LNCAP (cell line): ENCODE measurements around the gene TMEM185B.

ENCODE experiments used
- TF ChIP-seq, protein P1 (sequence below): fragments of 450-650 bp; IDR thresholded peaks from 2 replicates; pipeline ENCODE4 v1.5.1; 2017; ENCODE audit warnings: mild to moderate bottlenecking

The TMEM185B gene

GRCh38 chr2:120240901-120241429 lies 17.8 kb upstream of the TMEM185B start:
- TF ChIP-seq, protein P1, sequence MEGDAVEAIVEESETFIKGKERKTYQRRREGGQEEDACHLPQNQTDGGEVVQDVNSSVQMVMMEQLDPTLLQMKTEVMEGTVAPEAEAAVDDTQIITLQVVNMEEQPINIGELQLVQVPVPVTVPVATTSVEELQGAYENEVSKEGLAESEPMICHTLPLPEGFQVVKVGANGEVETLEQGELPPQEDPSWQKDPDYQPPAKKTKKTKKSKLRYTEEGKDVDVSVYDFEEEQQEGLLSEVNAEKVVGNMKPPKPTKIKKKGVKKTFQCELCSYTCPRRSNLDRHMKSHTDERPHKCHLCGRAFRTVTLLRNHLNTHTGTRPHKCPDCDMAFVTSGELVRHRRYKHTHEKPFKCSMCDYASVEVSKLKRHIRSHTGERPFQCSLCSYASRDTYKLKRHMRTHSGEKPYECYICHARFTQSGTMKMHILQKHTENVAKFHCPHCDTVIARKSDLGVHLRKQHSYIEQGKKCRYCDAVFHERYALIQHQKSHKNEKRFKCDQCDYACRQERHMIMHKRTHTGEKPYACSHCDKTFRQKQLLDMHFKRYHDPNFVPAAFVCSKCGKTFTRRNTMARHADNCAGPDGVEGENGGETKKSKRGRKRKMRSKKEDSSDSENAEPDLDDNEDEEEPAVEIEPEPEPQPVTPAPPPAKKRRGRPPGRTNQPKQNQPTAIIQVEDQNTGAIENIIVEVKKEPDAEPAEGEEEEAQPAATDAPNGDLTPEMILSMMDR: no peak

DNA sequence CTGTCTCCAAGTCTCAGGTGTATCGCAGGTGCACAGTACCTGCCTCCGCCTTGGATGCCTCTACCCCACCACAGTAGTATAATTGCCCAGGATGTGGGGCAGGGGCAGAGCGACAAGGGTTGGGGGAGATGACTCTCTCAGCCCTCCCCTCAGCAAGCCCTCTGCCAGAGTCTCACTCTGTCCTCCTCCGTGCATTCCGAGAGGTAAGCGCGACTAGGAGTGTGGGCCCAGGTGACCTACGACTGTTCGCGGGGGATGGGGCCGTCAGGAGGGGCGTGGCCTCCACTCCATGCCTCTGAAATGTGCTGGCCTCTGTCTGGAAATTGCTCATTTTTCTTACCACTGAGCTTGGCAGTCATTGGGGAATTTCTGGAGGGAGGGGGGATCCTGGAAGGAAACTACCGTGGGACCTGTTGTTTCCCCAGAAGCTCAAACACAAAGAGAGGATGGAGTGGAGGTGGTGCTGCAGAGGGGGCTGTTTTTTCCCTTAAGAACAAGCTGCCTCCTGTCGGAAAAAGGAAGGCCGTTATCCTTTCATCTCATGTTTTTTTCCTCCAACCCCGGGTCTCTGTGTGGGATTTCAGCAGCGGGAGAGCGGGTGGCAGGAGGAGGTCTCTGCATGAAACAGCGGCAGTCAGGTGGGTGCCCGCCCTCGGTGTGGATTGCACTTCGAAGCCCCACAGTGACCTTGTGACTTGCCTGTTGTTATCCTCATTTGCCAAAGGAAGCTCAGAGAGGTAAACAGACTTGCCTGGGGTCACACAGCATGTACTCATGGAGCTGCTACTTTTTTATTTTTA lies 16.5 kb upstream of the TMEM185B start:
- TF ChIP-seq, protein P1: no peak

- TF ChIP-seq, protein P1: no peak
Measured at GRCh38 chr2:120238728-120239487, 15.7 kb upstream of the TMEM185B start.

DNA sequence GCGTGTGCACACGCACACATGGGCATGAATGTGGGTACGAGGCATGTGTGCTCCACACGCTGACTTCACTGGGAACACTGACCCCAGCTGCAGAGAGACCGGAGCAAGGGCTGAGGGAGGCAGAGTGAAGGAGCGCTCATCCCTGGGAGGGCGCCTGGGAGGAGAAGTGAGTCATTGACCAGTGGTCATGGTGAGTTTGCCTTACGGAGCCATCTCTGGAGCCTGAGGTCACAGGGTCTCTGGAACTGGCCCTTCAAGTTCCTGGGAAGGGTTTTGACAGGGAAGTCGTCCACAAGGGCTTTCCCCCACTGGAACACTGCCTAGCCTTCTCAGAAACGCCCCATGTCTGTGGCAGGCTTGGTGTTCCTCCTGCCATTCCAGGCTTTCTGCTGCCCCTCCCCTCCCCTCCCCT lies 14.3 kb upstream of the TMEM185B start:
- TF ChIP-seq, protein P1: no peak

GRCh38 chr2:120236791-120237190 lies 13.6 kb upstream of the TMEM185B start:
- TF ChIP-seq, protein P1: no peak

- TF ChIP-seq, protein P1: no peak
Measured at GRCh38 chr2:120236316-120236715, 13.1 kb upstream of the TMEM185B start.

GRCh38 chr2:120235681-120236080 lies 12.5 kb upstream of the TMEM185B start:
- TF ChIP-seq, protein P1: no peak
